Measurements from ENCODE around the gene RHO.
A peak's percentile ranks its signal among the peaks of the same experiment; 100 is the strongest.
"Not testable (repeated sequence)": the region's sequence is repeated elsewhere in the genome, so short reads cannot be mapped to it uniquely, and the experiment has no call there.

RHO gene

GRCh38 chr3:129528589-129529100, at the start of gene RHO:
TSS of gene RHO (plus strand) at chr3:129528639. CDS start at chr3:129528734, 95 bp downstream.
- TF ChIP-seq CTCF (IDR thresholded peaks at IDR 0.05; ENCODE audit: borderline replicate concordance, insufficient read depth, low read depth, low read length) = no peak

GRCh38 chr3:129481225-129481765, 47.1 kb upstream of the RHO start:
- not testable (repeated sequence) for H3K4me3 ChIP-seq (ENCODE audit: low read depth, low read length)

More at GRCh38 chr3:129528589-129529100, at the start of gene RHO:
- no peak within 1 kb of the TSS for H3K4me3 ChIP-seq (ENCODE audit: low read depth, low read length)

- H3K4me3 ChIP-seq (ENCODE audit: low read depth, low read length) = no peak overlapping the region
- TF ChIP-seq CTCF (IDR thresholded peaks at IDR 0.05; ENCODE audit: borderline replicate concordance, insufficient read depth, low read depth, low read length) = no peak
These were observed 46.6 kb upstream of the RHO start for GRCh38 chr3:129481766-129482332.

- H3K4me3 ChIP-seq (ENCODE audit: low read depth, low read length) = no peak overlapping the region
- TF ChIP-seq CTCF (IDR thresholded peaks at IDR 0.05; ENCODE audit: borderline replicate concordance, insufficient read depth, low read depth, low read length) = peak; percentile 42; the same call in 1 of the 2 replicates
These were observed 45.7 kb upstream of the RHO start for GRCh38 chr3:129482721-129483120.

GRCh38 chr3:129483870-129484269, 44.6 kb upstream of the RHO start:
- H3K4me3 ChIP-seq (ENCODE audit: low read depth, low read length) = no peak overlapping the region
- no peak for TF ChIP-seq CTCF (IDR thresholded peaks at IDR 0.05; ENCODE audit: borderline replicate concordance, insufficient read depth, low read depth, low read length)

- H3K4me3 ChIP-seq (ENCODE audit: low read depth, low read length) = not testable (repeated sequence)
These were observed 43.3 kb upstream of the RHO start for GRCh38 chr3:129485146-129485545.

- no peak for TF ChIP-seq CTCF (IDR thresholded peaks at IDR 0.05; ENCODE audit: borderline replicate concordance, insufficient read depth, low read depth, low read length)
- no peak overlapping the region for H3K4me3 ChIP-seq (ENCODE audit: low read depth, low read length)
These were observed 42.4 kb upstream of the RHO start for GRCh38 chr3:129485721-129486663.

- TF ChIP-seq CTCF (IDR thresholded peaks at IDR 0.05; ENCODE audit: borderline replicate concordance, insufficient read depth, low read depth, low read length) = no peak
- no peak overlapping the region for H3K4me3 ChIP-seq (ENCODE audit: low read depth, low read length)
These were observed 41.8 kb upstream of the RHO start for GRCh38 chr3:129486664-129487035.

Data from GM12875 (cell line).